Ramos (cell line): ENCODE measurements around the gene COL4A6.

ENCODE experiments used
- in situ Hi-C: fragments of 300-500 bp; cut with MboI; formaldehyde crosslinking; loops from one replicate; pipeline ENCODE4 v1.14.3; 2022; ENCODE audit warnings: low sequenced_read_pairs; ENCODE audit not compliant: unreplicated experiment

The COL4A6 gene

GRCh38 chrX:108285918-108286317 is 152.3 kb downstream of the COL4A6 start:
- in situ Hi-C loops = no loop called here

- in situ Hi-C loops = no loop called here
These were observed 152.9 kb downstream of the COL4A6 start for GRCh38 chrX:108285356-108285755.

- in situ Hi-C loops = no loop called here
These were observed 162.5 kb downstream of the COL4A6 start for GRCh38 chrX:108275732-108276131.

- in situ Hi-C loops = no loop called here
These were observed 166.8 kb downstream of the COL4A6 start for GRCh38 chrX:108271397-108271787.

- in situ Hi-C loops = no loop called here
These were observed 167.4 kb downstream of the COL4A6 start for GRCh38 chrX:108270739-108271396.

- in situ Hi-C loops = no loop called here
These were observed 167.9 kb downstream of the COL4A6 start for GRCh38 chrX:108270280-108270679.

GRCh38 chrX:108268434-108269080 is 169.7 kb downstream of the COL4A6 start:
- in situ Hi-C loops = no loop called here

- in situ Hi-C loops = no loop called here
These were observed 170.7 kb downstream of the COL4A6 start for GRCh38 chrX:108267557-108267956.

GRCh38 chrX:108264376-108264775 is 173.8 kb downstream of the COL4A6 start:
- in situ Hi-C loops = no loop called here

- in situ Hi-C loops = no loop called here
These were observed 176.5 kb downstream of the COL4A6 start for GRCh38 chrX:108261549-108262203.

- in situ Hi-C loops = no loop called here
These were observed 180.7 kb downstream of the COL4A6 start for GRCh38 chrX:108257556-108257955.

- in situ Hi-C loops = no loop called here
These were observed 183.6 kb downstream of the COL4A6 start for GRCh38 chrX:108254636-108255035.

GRCh38 chrX:108250654-108251579 is 187.3 kb downstream of the COL4A6 start:
- in situ Hi-C loops = no loop called here

GRCh38 chrX:108246304-108246954 is 191.8 kb downstream of the COL4A6 start:
- in situ Hi-C loops = no loop called here

- in situ Hi-C loops = no loop called here
These were observed 192.8 kb downstream of the COL4A6 start for GRCh38 chrX:108245462-108245861.

- in situ Hi-C loops = no loop called here
These were observed 202.2 kb downstream of the COL4A6 start for GRCh38 chrX:108235986-108236385.

- in situ Hi-C loops = no loop called here
These were observed 207.6 kb downstream of the COL4A6 start for GRCh38 chrX:108230574-108230973.

GRCh38 chrX:108224727-108225621 is 213.2 kb downstream of the COL4A6 start:
- in situ Hi-C loops = no loop called here

- in situ Hi-C loops = no loop called here
These were observed 214.0 kb downstream of the COL4A6 start for GRCh38 chrX:108224218-108224617.
